Calu3 (cell line): Measurements from ENCODE around the gene MYO1B. TPM values are rescaled to one million over a fixed set of nuclear protein-coding genes. Genes with fewer than 3 reads are reported as not detected.

ENCODE experiments used
- BruUV-seq: library from RNA; stranded (reverse); fragments of 400-500 nt; replicated peaks from 2 replicates; lab custom pipeline; 2021; lab: Mats Ljungman, UMichigan
- CTCF ChIA-PET: fragments of 300-600 bp; sonication (Branson Sonifier 250); formaldehyde crosslinking; loops from one replicate; lab custom pipeline; 2022; ENCODE audit warnings: antibody characterized with exemption; lab: Charles Lee
- DNase-seq: peaks from one replicate; pipeline ENCODE4 v3.0.0; 2022
- H3K27ac Mint-ChIP-seq: one replicate; pipeline ENCODE4 v1.8.0; 2022; ENCODE audit warnings: mixed read lengths; ENCODE audit not compliant: unreplicated experiment
- H3K27me3 Mint-ChIP-seq: one replicate; pipeline ENCODE4 v1.8.0; 2022; ENCODE audit warnings: mixed read lengths; ENCODE audit not compliant: unreplicated experiment
- H3K36me3 Mint-ChIP-seq: one replicate; pipeline ENCODE4 v1.8.0; 2022; ENCODE audit warnings: mild to moderate bottlenecking, moderate library complexity, mixed read lengths; ENCODE audit not compliant: insufficient read depth, unreplicated experiment
- H3K4me1 Mint-ChIP-seq: one replicate; pipeline ENCODE4 v1.8.0; 2022; ENCODE audit warnings: mild to moderate bottlenecking, low read depth, mixed read lengths; ENCODE audit not compliant: unreplicated experiment
- H3K4me3 Mint-ChIP-seq: one replicate; pipeline ENCODE4 v1.8.0; 2022; ENCODE audit warnings: mild to moderate bottlenecking, low read depth, moderate library complexity, mixed read lengths; ENCODE audit not compliant: unreplicated experiment
- H3K9me3 Mint-ChIP-seq: one replicate; pipeline ENCODE4 v1.8.0; 2022; ENCODE audit warnings: low read depth, mixed read lengths; ENCODE audit not compliant: unreplicated experiment
- CTCF ChIP-seq: fragments of 200-600 bp; IDR thresholded peaks from one replicate; pipeline ENCODE4 v1.8.0; 2022; ENCODE audit warnings: antibody characterized with exemption; ENCODE audit not compliant: unreplicated experiment
- intact Hi-C: fragments of 100-400 bp; cut with micrococcal nuclease; formaldehyde crosslinking; loops from one replicate; pipeline ENCODE4 v1.10.0; 2022; ENCODE audit not compliant: unreplicated experiment
- total RNA-seq: library from RNA; stranded (reverse); gene quantifications from 2 replicates; pipeline ENCODE4 v1.2.3, GENCODE V29; 2022

Gene MYO1B
- total RNA-seq, 1 experiment from 2014 or later, result 64.5 TPM

- intact Hi-C loops, result no loop called here
- no peak for DNase-seq
- Mint-ChIP-seq H3K4me3 (no peak overlapping the region), H3K27ac (no peak overlapping the region), H3K9me3 (no peaks in the 10 kb centered on the region), H3K36me3 (no peaks in the 10 kb centered on the region), H3K27me3 (no peaks in the 10 kb centered on the region), H3K4me1 (peaks cover 15% of the 10 kb centered on the region)
- CTCF ChIA-PET, result no interaction called here
- no peak for TF ChIP-seq CTCF
- no TSS peak for BruUV-seq
Measured at GRCh38 chr2:191265311-191266170, 20.3 kb downstream of the MYO1B start.

GRCh38 chr2:191266201-191266600 is 21.0 kb downstream of the MYO1B start:
- Mint-ChIP-seq H3K4me3 (no peak overlapping the region), H3K9me3 (no peaks in the 10 kb centered on the region), H3K36me3 (no peaks in the 10 kb centered on the region), H3K27ac (no peak overlapping the region), H3K27me3 (no peaks in the 10 kb centered on the region), H3K4me1 (peaks cover 15% of the 10 kb centered on the region)
- no TSS peak for BruUV-seq
- no peak for DNase-seq
- TF ChIP-seq CTCF, result no peak
- CTCF ChIA-PET, result no interaction called here
- intact Hi-C loops, result no loop called here

GRCh38 chr2:191268596-191268995 is 23.4 kb downstream of the MYO1B start:
- Mint-ChIP-seq H3K9me3 (no peaks in the 10 kb centered on the region), H3K27me3 (no peaks in the 10 kb centered on the region), H3K4me3 (no peak overlapping the region), H3K36me3 (no peaks in the 10 kb centered on the region), H3K27ac (no peak overlapping the region), H3K4me1 (no peaks in the 10 kb centered on the region)
- CTCF ChIA-PET, result no interaction called here
- no peak for DNase-seq
- no peak for TF ChIP-seq CTCF
- intact Hi-C loops, result no loop called here
- BruUV-seq, result no TSS peak

GRCh38 chr2:191270306-191271161 is 25.3 kb downstream of the MYO1B start:
- Mint-ChIP-seq H3K4me1 (no peaks in the 10 kb centered on the region), H3K27ac (no peak overlapping the region)
- CTCF ChIA-PET, result no interaction called here

More at GRCh38 chr2:191270306-191271161, 25.3 kb downstream of the MYO1B start:
- no TSS peak for BruUV-seq
- Mint-ChIP-seq H3K36me3 (no peaks in the 10 kb centered on the region), H3K27me3 (no peaks in the 10 kb centered on the region), H3K9me3 (no peaks in the 10 kb centered on the region), H3K4me3 (no peak overlapping the region)
- TF ChIP-seq CTCF, result no peak
- intact Hi-C loops, result no loop called here
- DNase-seq, result no peak
